GM18505 (cell line): ENCODE measurements around the gene CD99.

Source experiments
- ATAC-seq: cut with Tn5 transposase; IDR thresholded peaks from one replicate; pipeline ENCODE4 v1.9.1; 2021; ENCODE audit not compliant: unreplicated experiment
- POLR2A ChIP-seq: IDR thresholded peaks from 4 replicates; pipeline ENCODE4 v1.6.1; 2011; ENCODE audit warnings: borderline replicate concordance; ENCODE audit not compliant: insufficient read depth, insufficient read length; ENCODE audit errors: extremely low read depth

Gene CD99

GRCh38 chrX:2682565-2683177, 8.4 kb upstream of the CD99 start:
- TF ChIP-seq POLR2A = no peak
- ATAC-seq = no peak

GRCh38 chrX:2684256-2684655, 6.8 kb upstream of the CD99 start:
- no peak for TF ChIP-seq POLR2A
- no peak for ATAC-seq

GRCh38 chrX:2685886-2686285, 5.2 kb upstream of the CD99 start:
- TF ChIP-seq POLR2A = no peak
- no peak for ATAC-seq

GRCh38 chrX:2689773-2690666, 1.1 kb upstream of the CD99 start:
- TF ChIP-seq POLR2A = no peak

GRCh38 chrX:2691543-2692220, 587 bp downstream of the CD99 start:
- ATAC-seq = peak; percentile 11
- no peak for TF ChIP-seq POLR2A

More at GRCh38 chrX:2689773-2690666, 1.1 kb upstream of the CD99 start:
- ATAC-seq = no peak

GRCh38 chrX:2692221-2693112, 1.4 kb downstream of the CD99 start:
- ATAC-seq = no peak
- no peak for TF ChIP-seq POLR2A

GRCh38 chrX:2693113-2694002, 2.3 kb downstream of the CD99 start:
- no peak for ATAC-seq
- TF ChIP-seq POLR2A = no peak

- no peak for TF ChIP-seq POLR2A
- ATAC-seq = no peak
These were observed 3.8 kb downstream of the CD99 start for GRCh38 chrX:2694914-2695267.

- TF ChIP-seq POLR2A = no peak
- peak; percentile 88 for ATAC-seq
These were observed 5.7 kb downstream of the CD99 start for GRCh38 chrX:2696698-2697215.

GRCh38 chrX:2697306-2697705, 6.2 kb downstream of the CD99 start:
- ATAC-seq = no peak

GRCh38 chrX:2697741-2698299, 6.7 kb downstream of the CD99 start:
- no peak for TF ChIP-seq POLR2A
- ATAC-seq = no peak

More at GRCh38 chrX:2697306-2697705, 6.2 kb downstream of the CD99 start:
- TF ChIP-seq POLR2A = no peak
